GM19099 (cell line): ENCODE data around the gene CHCHD1.

Experiments used
- POLR2A ChIP-seq: IDR thresholded peaks from 3 replicates; pipeline ENCODE4 v1.6.1; 2011; ENCODE audit warnings: low read depth; ENCODE audit not compliant: insufficient read length; ENCODE audit errors: extremely low read depth

CHCHD1 gene

DNA sequence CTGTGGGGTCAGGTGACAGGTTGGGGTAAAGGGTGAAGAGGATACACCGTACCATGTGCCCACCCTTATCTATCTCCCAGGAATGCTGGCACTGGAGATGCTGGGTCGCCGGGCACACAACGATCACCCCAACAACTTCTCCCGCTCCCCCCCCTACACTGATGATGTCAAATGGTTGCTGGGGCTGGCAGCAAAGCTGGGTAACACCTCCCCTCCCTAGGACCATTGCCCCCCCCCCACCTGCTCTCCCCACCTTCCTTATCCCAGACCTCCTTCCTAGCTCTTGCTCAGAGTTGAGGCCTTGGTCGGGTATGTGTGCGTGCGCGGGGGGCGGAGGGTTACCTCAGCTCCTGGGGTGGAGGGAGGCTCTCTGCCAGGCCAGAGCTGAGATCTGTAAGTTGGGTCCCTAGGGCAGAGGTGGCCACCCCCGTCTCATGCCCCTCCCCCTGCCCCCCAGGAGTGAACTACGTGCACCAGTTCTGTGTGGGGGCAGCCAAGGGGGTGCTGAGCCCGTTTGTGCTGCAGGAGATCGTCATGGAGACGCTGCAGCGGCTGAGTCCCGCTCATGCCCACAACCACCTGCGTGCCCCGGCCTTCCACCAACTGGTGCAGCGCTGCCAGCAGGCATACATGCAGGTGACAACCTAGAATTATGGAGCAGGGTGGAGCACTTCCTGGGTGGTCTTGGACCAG, 18.9 kb downstream of the CHCHD1 start:
- no peak for TF ChIP-seq POLR2A

DNA sequence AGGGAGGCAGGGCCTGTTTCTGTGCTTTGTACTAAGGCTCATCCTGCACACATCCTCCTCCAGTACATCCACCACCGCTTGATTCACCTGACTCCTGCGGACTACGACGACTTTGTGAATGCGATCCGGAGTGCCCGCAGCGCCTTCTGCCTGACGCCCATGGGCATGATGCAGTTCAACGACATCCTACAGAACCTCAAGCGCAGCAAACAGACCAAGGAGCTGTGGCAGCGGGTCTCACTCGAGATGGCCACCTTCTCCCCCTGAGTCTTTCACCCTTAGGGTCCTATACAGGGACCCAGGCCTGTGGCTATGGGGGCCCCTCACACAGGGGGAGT, 19.4 kb downstream of the CHCHD1 start:
- no peak for TF ChIP-seq POLR2A

DNA sequence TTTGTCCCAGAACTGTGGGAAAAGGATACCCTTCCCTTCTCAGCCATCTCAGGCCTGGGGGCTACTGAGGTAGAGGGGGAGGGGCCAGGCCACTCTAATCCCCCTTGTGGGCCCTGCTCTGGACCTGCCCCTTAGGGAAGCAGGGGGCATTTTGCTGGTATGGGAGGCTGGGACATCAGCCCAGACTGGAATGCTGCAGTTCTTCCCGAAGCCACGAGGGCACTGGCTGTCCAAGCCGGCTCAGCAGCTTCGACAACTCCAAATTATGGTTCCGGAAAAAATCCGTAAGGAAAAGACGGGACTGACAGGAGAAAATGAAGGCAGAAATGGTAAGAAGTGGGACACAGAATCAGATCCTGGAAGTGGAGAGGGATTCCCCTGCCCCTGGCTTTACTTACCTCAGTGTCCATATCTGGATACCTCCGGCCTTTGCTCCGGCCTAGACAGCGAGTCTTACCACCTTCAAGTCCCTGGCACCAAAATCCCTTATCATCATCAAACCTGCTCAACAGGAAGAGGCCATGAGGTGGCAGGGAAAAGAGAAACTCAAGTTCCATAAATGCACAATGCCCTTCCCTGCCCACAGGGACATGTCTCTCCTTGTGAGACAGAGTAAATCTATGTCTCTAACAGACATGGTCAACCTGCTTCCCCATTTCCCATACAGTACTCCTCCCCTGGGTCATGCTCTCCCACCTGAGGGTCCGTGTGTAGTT, 20.6 kb downstream of the CHCHD1 start:
- TF ChIP-seq POLR2A = no peak

DNA sequence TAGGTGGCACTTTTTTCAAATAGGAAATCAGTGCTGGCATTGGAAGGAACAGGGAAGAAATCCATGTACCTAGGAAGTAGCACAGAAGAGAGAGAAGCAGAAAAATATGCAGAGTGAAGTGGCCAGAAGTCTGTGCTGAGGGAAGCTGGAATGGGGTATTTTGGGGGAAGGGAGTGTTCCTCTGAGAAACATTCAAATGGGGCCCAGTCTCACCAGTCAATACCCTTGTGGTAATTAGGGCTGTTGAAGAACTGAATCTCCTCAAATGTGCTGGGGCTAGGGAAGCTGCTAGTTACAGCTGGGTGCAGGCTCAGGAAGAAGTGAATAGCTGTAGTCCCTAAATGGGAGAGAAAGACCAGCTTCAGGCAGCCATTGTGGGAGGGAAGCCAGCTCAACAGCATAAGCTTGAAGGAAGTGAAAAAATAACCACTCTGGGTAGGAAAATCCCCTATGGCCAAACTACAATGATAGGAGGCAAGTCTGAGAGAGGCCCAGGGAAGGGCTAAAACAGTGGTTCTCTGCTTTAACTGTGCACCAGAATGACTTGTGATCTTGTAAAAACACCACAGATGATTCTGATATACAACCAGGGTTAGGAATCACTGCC, 21.9 kb downstream of the CHCHD1 start:
- no peak for TF ChIP-seq POLR2A

DNA sequence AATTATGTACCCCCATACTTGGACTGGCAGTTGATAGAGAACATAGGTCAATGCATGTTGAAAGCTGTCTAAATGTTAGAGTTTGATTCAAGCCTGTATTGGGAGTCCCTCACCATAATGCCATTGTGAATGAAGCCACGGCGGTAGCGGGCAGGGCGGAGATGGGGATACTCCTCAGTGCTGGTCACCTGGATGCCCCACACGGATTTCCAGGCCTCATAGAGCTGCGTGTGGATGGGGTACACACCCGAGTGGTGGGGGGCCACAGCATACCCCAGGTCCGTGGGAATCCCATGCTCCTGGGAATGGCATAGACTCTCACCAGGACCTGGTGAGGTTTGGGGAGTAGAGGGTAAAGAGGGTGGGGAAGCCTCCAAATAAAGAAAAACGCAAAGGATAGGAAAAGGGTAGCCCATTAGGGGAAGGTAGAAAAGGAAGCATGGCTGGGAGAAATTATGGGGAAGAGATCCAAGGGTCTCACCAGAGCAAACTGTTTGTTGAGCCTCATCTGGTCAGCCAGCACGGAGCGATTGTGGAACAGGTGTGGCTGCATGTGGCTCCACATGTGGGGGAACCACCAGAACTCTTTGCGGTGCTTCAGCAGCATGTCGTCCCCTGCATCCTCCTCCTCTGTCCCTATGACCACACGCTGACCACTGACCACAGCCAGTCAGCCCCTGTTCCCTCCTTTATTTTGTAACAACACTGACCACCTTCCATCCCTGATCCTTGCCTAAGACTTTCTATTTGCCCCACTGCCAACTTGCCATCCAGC, 24.5 kb downstream of the CHCHD1 start:
- no peak for TF ChIP-seq POLR2A

DNA sequence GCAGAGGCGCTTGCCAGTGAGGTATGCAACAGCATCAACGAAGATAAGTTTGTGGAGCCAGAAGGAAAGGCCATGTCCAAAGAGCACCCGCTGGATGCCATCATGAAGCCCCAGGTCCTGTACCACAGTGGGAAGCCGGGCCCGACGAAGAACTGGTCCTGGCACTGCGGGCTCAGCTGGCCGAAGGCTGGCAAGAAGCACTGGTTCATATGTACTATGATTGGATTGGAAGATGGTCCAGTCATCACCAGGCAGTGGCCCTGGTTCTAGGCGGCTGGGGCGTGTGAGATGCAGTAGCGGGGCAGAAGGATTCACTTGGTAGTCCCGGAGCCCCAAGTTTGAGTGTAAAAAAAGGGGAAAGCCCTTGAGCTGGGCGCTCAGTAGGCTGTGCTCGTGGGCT, 25.6 kb downstream of the CHCHD1 start:
- no peak for TF ChIP-seq POLR2A

DNA sequence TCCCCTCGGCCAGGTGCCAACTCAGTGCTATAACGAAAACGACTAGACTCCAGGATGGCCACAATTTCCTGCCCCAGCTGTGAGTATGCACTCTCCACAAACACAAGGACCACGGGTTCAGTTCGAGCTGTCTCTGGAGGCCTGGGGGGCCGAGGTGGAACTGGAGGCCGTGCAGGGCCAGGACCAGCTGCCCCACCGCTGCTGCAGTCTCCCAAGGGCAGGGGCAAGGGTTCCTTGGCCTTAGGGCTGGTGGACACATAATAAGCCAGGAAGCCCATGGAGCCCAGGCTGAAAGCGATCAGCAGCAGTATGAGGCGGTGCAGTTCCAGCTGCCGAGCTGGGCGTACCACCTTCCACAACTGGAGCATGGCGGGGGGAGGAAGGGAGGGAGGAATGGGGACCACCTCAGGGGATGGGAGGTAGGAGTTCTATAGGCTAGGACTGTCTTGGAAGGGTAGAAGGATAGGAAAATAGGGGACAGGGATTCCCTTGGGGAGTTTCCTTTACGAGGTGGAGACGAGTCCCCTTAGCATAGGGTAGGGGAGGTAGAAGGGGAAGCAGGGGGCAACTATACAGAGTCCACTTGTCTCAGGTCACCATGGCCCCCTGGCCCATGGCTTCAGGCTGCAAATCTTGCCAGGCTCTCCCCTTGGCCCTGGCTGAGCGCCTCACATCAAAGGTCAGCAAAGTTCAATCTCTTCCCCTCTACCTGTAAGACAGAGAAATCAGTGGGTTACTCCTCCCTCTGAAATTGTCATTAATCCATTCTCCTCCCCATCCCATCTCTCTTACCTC, 26.4 kb downstream of the CHCHD1 start:
- TF ChIP-seq POLR2A = no peak

DNA sequence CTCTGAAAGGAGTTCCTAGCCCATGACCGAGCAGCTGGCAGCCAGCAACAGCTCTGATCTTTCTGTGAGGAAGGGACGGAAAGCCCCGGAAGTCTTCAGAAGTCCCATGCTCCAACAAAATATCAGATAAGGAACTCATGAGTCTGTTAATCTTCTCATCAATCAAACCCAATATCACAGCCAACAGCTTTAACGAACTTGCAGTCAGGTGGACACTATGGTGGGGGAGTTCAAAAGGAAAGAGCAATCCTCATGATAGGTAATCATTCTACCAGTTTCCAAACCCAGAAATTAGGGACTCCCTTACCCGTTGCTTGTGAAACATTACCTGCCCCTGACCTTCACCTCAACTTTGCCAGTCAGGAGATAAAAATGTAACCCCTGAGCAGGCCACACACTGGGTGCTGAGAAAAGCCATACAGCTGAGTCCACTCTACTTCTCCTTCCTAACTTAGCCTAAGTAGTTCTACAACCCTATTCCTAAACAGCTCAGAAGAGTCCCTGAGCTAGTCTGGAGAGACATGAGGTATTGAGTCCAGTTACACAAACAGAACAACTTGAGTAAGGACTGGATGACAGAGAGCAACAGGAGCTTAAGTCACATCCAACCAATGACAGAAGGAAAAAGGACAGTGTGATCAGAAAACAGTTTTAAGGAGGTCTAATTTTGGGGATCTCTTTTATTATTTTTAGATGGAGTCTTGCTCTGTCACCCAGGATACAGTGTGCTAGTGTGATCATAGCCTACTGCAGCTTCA, 27.4 kb downstream of the CHCHD1 start:
- no peak for TF ChIP-seq POLR2A

DNA sequence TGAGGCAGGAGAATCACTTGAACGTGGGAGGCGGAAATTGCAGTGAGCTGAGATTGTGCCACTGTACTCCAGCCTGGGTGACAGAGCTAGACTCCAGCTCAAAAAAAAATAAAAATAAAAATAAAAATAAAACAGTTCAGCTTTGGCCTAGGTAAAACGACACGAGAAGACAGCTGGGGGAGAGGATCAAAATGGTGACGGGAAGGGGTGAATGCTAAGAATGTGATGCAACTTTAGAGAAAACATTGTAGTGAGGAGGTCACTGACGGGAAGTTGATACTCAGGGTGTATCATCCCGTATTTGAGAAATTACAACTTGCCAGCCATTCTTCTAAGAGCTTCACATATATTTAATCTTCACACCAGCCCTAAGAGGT, 28.5 kb downstream of the CHCHD1 start:
- no peak for TF ChIP-seq POLR2A

DNA sequence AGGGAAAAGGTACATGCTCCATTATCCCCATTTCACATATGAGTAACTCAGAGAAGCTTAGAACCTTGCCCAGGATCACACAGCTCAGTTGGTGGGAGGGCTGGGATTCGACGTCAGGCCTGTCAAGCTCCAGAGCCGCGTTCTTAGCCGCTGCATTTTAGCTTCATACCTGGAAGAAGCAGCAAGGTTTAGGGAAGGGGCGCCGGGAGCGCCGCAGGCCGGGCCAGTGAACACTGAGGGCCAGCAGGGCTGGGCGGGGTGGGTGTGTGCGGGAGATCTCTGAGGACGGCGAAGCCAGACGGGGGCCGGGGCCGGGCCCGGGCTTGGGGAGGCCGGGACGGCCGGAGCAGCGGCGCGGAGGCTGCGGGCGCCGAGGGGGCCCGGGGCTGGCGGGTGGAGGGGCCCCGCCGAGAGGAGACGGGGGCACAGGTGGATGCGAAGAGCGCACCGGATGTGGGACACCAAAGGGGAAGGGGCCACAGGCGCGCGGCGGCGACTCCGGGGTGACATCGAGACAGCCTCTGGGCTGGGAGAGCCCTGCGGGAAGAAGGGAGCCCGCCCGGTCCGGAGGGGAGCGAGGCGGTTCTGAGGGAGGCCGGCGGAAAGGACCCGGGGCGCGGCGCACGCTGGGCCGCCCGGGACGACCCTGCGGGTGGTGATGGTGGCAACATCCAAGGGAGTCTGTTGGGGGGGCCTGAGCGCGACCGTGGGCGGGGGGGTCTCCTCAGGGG, 29.1 kb downstream of the CHCHD1 start:
- TF ChIP-seq POLR2A = no peak

DNA sequence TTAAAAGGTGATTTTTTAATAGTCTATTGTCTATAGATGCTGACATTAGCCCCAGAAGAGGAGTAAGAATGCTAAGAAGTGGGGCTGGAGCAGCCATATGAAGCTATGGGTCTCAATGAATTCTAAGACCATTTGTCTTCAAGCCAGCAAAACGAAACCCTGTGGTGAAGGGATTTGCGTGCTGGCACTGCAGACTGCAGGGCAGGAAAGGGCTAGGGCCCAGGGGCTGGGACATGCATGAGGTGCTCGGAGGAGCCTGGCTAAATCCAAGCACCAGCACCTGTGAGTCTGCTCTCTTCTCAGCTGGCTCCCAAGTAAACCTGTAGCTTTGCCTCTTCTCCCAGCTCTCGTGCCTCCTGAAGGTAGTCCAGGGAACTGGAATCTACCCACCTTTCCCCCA, 30.8 kb downstream of the CHCHD1 start:
- TF ChIP-seq POLR2A = no peak

DNA sequence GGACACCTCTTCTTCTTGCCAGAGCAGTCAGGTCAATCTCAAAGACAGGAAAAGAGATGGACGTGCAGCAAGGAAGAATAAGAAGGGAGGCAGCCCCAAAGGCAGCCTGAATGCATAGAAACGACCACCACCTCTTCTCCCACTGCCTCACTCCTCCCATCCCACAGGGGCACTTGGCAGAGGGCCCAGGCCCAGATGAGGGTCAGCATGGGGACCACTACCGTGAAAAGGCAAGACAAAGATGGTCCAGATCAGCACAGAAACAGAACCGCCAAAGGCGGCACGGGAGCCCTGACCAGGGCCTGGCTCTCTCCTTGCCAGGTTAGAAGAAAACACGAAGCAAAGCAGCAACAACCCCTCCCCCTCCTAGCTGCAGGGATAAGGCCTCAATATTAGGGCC, 31.5 kb downstream of the CHCHD1 start:
- TF ChIP-seq POLR2A = no peak

DNA sequence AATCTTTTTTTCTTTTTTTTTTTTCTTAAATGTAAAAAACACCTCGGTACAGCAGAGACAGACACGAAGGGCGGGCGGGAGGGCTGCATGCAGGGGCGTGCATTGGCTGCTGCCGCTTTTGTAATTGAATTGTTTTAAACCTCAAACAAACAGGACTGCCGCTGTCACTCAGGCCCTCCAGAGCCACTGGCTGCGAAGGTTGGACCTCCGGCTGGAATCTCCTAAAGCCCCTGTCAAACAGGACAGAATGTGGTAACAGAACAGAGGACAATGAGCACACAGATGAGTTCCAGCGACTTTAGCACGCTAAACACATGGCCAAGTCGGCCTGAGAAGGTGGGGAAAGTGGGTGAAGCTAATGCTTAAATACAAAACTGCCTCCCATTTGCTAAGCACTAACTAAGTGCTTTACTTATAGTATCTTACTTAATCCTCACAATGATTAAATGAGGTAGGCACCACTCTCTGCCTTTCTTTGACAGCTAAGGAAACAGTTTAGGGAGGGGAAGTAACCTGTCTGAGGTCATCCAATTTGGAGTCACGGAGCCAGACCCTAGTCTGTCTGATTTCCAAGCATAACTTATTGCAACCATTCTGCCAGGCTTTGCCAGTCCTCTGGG, 32.5 kb downstream of the CHCHD1 start:
- TF ChIP-seq POLR2A = no peak
